NCI-H146 (cell line): ENCODE results near the gene HIRA.

ENCODE experiments used
- DNase-seq: peaks from one replicate; lab custom pipeline; 2025; lab: John Stamatoyannopoulos, UW

Gene HIRA

GRCh38 chr22:19431649-19432132 is at the start of gene HIRA:
Gene HIRA, minus strand, starts transcription at chr22:19431733. Its CDS starts 257 bp downstream, at chr22:19431476.
- peak; percentile 65 for DNase-seq

GRCh38 chr22:19480789-19481188 is 49.3 kb upstream of the HIRA start:
- no peak for DNase-seq

GRCh38 chr22:19480173-19480568 is 48.6 kb upstream of the HIRA start:
- no peak for DNase-seq

GRCh38 chr22:19479355-19480172 is 48.0 kb upstream of the HIRA start, which contains the start of gene CDC45:
Gene CDC45, plus strand, starts transcription at chr22:19479920. Its CDS starts 49 bp downstream, at chr22:19479969.
- peak; percentile 95 for DNase-seq

- peak; percentile 71 for DNase-seq
Observed at GRCh38 chr22:19478901-19479354, 47.4 kb upstream of the HIRA start, which contains the start of gene UFD1. Gene UFD1, minus strand, starts transcription at chr22:19479193. Its CDS starts 108 bp downstream, at chr22:19479085.

- no peak for DNase-seq
Observed at GRCh38 chr22:19478045-19478900, 46.7 kb upstream of the HIRA start.

GRCh38 chr22:19477321-19478044 is 46.0 kb upstream of the HIRA start:
- DNase-seq = no peak

GRCh38 chr22:19476023-19476422 is 44.5 kb upstream of the HIRA start:
- no peak for DNase-seq

- no peak for DNase-seq
Observed at GRCh38 chr22:19473578-19473977, 42.0 kb upstream of the HIRA start.

GRCh38 chr22:19472233-19472632 is 40.7 kb upstream of the HIRA start:
- no peak for DNase-seq

- DNase-seq = no peak
Observed at GRCh38 chr22:19471572-19471971, 40.0 kb upstream of the HIRA start.

- DNase-seq = no peak
Observed at GRCh38 chr22:19470010-19470409, 38.5 kb upstream of the HIRA start.

- no peak for DNase-seq
Observed at GRCh38 chr22:19469421-19469820, 37.9 kb upstream of the HIRA start.

- no peak for DNase-seq
Observed at GRCh38 chr22:19467912-19468311, 36.4 kb upstream of the HIRA start.

GRCh38 chr22:19466848-19467752 is 35.6 kb upstream of the HIRA start:
- DNase-seq = no peak

- DNase-seq = no peak
Observed at GRCh38 chr22:19466126-19466716, 34.7 kb upstream of the HIRA start.

GRCh38 chr22:19464975-19465374 is 33.4 kb upstream of the HIRA start:
- no peak for DNase-seq

- DNase-seq = no peak
Observed at GRCh38 chr22:19464546-19464945, 33.0 kb upstream of the HIRA start.

GRCh38 chr22:19463491-19464469 is 32.2 kb upstream of the HIRA start:
- no peak for DNase-seq
